ENCODE measurements around the gene DMAC2. TPM values are rescaled to one million over a fixed set of nuclear protein-coding genes. Genes with fewer than 3 reads are reported as not detected.
"Not testable (repeated sequence)": the region's sequence is repeated elsewhere in the genome, so short reads cannot be mapped to it uniquely, and the experiment has no call there.

The DMAC2 gene
- total RNA-seq, 1 donor from 2014 or later: 54.9 TPM

DNA sequence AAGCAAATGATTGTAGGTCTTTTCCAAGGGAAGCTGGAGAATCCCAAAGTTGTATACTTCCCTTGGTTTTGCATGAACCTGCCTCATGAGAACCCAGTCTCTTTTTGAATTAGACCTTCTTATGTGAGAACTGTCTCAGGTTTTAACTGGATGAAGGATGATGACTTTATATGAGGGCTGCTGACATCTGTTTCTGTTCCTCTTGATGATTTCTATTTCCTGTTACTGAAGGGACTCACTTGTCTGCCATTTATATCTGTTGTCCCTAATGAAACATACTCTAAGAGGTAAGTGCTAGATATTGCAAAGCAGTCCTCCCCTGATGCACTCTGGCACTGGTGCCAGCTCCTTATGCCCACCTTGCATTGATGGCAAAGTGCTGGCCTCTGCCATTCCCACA, 36.9 kb upstream of the DMAC2 start:
- H3K4me3 ChIP-seq (ENCODE audit: low read depth, low read length): no peak overlapping the region
- TF ChIP-seq, protein P1, sequence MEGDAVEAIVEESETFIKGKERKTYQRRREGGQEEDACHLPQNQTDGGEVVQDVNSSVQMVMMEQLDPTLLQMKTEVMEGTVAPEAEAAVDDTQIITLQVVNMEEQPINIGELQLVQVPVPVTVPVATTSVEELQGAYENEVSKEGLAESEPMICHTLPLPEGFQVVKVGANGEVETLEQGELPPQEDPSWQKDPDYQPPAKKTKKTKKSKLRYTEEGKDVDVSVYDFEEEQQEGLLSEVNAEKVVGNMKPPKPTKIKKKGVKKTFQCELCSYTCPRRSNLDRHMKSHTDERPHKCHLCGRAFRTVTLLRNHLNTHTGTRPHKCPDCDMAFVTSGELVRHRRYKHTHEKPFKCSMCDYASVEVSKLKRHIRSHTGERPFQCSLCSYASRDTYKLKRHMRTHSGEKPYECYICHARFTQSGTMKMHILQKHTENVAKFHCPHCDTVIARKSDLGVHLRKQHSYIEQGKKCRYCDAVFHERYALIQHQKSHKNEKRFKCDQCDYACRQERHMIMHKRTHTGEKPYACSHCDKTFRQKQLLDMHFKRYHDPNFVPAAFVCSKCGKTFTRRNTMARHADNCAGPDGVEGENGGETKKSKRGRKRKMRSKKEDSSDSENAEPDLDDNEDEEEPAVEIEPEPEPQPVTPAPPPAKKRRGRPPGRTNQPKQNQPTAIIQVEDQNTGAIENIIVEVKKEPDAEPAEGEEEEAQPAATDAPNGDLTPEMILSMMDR (conservative IDR thresholded peaks at IDR 0.05; ENCODE audit: low read depth, low read length): no peak

DNA sequence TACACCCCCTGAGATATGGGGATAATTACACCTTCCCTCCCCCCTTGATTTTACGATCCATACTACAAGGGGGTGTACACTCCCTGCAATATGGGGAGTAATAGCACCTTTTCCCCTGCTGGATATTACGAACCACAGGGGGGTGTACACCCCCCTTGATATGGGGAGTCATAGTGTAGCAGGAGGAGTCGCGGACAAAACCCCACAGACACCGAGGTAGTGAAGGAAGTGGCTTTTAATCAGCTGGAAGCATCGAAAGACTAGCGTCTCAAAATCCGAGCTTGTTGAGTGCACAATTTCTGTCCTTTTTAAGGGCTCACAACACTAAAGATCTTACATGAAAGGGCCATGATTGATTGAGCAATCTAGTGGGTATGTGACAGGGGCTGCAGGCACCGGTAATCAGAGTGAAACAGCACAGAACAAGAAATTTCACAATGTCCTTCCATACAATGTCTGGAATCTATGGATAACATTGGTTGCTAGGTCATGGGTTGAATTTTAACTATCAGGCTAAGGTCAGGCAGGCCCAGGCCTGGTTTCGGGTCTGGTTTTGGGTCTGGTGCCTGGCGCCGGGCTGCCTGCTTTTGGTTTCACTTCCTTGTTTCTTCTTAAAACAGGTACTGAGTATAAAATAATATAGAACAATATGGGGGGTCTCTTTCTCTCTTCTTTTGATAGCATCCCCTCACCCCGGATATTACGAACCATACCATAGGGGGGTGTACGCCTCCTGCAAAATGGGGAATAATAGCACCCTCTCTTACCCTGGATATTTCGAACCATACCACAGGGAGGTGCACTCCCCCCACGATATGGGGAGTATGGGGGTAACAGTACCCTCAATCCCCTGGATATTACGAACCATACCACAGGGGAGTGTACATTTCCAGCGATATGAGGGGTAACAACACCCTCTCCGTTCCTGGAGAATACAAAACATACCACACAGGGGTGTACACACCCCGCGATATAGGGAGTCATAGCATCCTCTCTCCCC, 23.8 kb upstream of the DMAC2 start:
- H3K4me3 ChIP-seq (ENCODE audit: low read depth, low read length); DNase-seq (ENCODE audit: low read depth): not testable (repeated sequence)
- TF ChIP-seq, protein P1 (conservative IDR thresholded peaks at IDR 0.05; ENCODE audit: low read depth, low read length): peak; percentile 8

More for the DNA sequence above, 36.9 kb upstream of the DMAC2 start:
- DNase-seq (ENCODE audit: low read depth): no peak

DNA sequence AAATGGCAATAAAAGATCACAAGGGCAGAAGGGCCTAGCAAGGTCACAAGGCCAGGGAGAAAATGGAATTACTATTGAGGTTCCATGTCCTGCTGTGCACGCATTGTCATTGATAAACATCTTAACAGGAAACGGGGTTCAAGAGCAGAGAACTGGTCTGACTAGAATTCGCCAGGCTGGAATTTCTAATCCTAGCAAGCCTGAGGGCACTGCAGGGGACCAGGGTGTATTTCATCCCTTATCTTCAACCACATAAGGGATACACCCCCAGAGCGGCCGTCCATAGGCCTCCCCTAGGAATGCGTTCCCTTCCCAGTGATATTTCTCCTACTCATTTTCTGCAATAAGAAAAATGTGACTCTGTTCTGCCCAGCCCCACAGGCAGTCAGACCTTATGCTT, 22.8 kb upstream of the DMAC2 start:
- no peak for DNase-seq (ENCODE audit: low read depth)
- TF ChIP-seq, protein P1 (conservative IDR thresholded peaks at IDR 0.05; ENCODE audit: low read depth, low read length): no peak

DNA sequence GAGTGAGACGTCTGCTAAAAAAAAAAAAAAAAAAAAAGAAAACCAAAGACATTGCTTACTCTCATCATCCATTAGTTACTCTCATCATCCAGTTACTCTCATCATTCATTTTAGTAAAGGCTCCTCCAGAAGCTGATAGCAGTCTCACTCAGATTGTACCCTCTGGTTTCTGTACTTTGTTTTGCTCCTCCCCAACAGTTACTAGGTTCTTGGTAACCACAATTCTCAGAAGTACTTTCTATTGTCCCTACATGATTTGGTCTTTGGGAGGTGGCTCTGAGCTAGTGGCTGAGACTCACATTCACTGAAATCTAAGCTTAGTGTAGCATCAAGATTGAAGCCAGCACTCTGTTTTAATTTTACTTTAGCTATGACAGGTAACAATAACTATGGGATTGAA, 17.5 kb upstream of the DMAC2 start:
- no peak overlapping the region for H3K4me3 ChIP-seq (ENCODE audit: low read depth, low read length)
- DNase-seq (ENCODE audit: low read depth): no peak
- TF ChIP-seq, protein P1 (conservative IDR thresholded peaks at IDR 0.05; ENCODE audit: low read depth, low read length): no peak

More for the DNA sequence above, 22.8 kb upstream of the DMAC2 start:
- H3K4me3 ChIP-seq (ENCODE audit: low read depth, low read length): no peak overlapping the region

DNA sequence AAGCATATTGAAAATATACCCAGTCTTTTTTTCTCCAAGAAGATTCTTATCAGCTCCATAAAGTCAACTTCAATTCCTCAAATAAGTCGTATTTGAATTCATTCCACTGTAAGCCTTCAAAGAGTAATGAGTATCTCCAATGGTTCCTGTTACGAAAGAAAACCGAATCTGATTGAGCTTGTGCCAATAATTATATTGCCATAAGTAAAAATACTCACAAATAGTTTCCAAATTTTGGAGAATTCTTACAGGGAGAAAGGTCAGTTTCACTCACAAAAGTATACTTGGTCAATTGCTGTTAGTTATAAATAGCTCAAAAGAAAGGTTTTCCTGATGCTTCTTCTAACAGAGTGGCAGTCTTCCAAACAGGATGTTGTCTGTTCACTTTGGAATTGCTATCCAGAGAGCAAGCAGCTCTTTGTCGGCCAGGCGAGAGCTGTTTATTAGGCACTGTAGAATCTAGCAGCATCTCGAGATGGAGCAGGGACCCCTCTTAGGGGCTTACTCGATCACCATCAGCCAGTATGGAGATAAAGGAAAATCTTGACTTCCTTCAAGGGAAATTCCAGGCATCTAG, 16.7 kb upstream of the DMAC2 start:
- H3K4me3 ChIP-seq (ENCODE audit: low read depth, low read length): no peak overlapping the region
- DNase-seq (ENCODE audit: low read depth): no peak
- TF ChIP-seq, protein P1 (conservative IDR thresholded peaks at IDR 0.05; ENCODE audit: low read depth, low read length): no peak

DNA sequence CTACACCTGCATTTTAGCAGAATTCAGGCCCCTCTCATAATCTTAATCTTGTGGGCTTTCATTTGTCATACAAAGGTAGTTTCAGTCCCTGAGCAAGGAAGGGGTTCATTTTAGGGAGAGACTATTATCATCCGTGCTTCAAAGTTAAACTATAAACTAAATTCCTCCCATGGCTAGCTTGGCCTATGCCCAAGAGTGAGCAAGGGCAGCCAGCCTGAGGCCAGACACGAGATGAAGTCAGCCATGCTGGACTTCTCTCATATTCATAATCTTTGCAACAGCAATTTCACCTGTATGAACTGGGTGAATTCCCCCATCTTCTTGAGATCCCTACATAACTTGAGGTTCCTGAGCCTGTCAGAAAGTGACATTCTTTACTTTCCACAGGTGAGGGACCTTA, 16.2 kb upstream of the DMAC2 start:
- DNase-seq (ENCODE audit: low read depth): no peak
- TF ChIP-seq, protein P1 (conservative IDR thresholded peaks at IDR 0.05; ENCODE audit: low read depth, low read length): no peak
- no peak overlapping the region for H3K4me3 ChIP-seq (ENCODE audit: low read depth, low read length)

Data from epithelial cell of proximal tubule (primary cell).